PC-9 (cell line): ENCODE data around the gene ERGIC1.

Experiments used
- CTCF ChIP-seq: fragments of 200-600 bp; sonication (generic); conservative IDR thresholded peaks from 2 replicates; pipeline ENCODE4 v1.6.1; 2017; ENCODE audit warnings: mixed run types, antibody characterized with exemption, mild to moderate bottlenecking, moderate library complexity
- EZH2 ChIP-seq: fragments of 200-600 bp; sonication (generic); IDR thresholded peaks from 2 replicates; pipeline ENCODE4 v1.8.0; 2017; ENCODE audit warnings: antibody characterized with exemption, low read depth

DNA sequence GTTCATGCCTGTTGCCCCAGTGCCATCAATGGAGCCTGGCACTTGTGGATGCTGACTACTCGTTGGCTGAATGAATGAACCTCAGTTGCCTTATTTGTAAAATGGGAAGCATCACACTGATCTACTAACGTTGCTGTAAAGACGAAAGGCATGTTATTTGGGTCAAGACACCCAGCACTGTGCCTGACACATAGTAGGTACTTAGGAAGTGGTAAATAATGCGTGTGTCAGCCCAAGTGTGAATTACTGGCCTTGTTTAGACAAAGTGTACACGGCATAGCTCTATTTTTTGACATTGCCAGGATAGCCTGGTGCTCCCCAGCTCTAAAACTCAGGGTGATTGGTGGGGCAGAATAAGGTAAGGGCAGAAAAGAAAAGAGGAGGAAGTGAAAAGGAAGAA is 27.4 kb downstream of the ERGIC1 start:
- TF ChIP-seq CTCF (no peak), EZH2 (no peak)
